Muscle layer of colon (tissue), 2 donors: Measurements from ENCODE around the gene SLC9A7.

Experiments used
- H3K27ac ChIP-seq: one replicate; pipeline ENCODE4 v1.7.0; 2013; ENCODE audit warnings: low read depth, mild to moderate bottlenecking, low read length, moderate library complexity
- H3K27me3 ChIP-seq, 2 donors: one replicate each; pipeline ENCODE4 v1.7.0; 2013; ENCODE audit warnings: low read length in 2 of 2, mild to moderate bottlenecking in 2 of 2; ENCODE audit not compliant: insufficient read depth in 2 of 2, control insufficient read depth in 1 of 2
- H3K36me3 ChIP-seq: one replicate; pipeline ENCODE4 v1.7.0; 2013; ENCODE audit warnings: mild to moderate bottlenecking, low read length; ENCODE audit not compliant: insufficient read depth
- H3K4me1 ChIP-seq: one replicate; pipeline ENCODE4 v1.7.0; 2013; ENCODE audit warnings: mild to moderate bottlenecking, low read length; ENCODE audit not compliant: insufficient read depth
- H3K4me3 ChIP-seq, 2 donors: one replicate each; pipeline ENCODE4 v1.7.0; 2013; ENCODE audit warnings: low read length in 2 of 2, low read depth in 1 of 2, mild to moderate bottlenecking in 1 of 2, moderate library complexity in 1 of 2
- H3K9ac ChIP-seq: one replicate; pipeline ENCODE4 v1.7.0; 2013; ENCODE audit warnings: low read length
- H3K9me3 ChIP-seq: one replicate; pipeline ENCODE4 v1.7.0; 2013; ENCODE audit warnings: mild to moderate bottlenecking, low read length
- donor health status: abdominal sarcoma.
- donor health status: Adenocarcinoma of cecum.

The SLC9A7 gene

DNA sequence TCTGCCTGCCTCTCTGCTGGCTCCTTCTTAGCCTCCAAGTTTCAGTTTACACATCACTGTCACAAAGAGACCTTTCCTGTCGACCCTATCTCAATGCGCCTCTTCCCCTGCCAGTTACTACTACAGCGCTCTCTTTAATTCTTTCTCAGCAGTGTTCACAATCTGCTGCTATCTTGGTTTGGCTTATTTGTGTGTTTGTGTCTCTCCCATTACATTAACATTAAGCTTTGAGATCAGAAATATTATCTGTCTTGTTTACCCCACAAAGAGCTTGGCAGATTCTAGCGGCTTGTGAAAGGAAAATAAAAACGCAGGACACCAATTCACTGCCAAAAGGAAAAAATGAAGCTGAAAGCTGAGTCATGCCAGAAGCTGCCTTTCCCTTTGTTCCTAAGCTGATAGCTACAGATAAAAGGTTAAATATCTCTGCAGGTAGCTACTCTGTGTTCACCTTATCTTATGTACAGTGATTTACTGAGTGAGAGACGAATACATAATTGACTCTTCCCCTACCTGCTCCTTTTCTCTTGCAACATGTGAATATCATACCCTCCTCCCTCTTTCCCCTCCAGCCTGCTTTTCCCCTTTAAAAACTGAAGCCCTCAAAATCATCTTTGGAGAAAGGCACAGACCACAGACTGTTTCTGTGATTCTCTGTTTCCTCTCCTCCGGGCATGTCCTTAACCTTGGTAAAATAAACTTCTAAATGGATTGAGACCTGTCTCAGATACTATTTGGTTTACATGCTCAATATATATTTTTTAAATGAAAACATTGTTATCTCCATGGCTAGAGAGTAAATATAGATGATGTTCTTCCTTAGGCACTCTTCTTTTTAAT, 19.3 kb upstream of the SLC9A7 start:
- no peak overlapping the region for H3K4me3 ChIP-seq
- no peaks in the 10 kb centered on the region for H3K4me1 ChIP-seq
- no peak overlapping the region for H3K27ac ChIP-seq
- H3K9me3 ChIP-seq, result no peaks in the 10 kb centered on the region
- H3K9ac ChIP-seq, result no peak overlapping the region
- H3K36me3 ChIP-seq, result no peaks in the 10 kb centered on the region
- peaks cover 6 to 7% of the 10 kb centered on the region in 2 donors for H3K27me3 ChIP-seq

DNA sequence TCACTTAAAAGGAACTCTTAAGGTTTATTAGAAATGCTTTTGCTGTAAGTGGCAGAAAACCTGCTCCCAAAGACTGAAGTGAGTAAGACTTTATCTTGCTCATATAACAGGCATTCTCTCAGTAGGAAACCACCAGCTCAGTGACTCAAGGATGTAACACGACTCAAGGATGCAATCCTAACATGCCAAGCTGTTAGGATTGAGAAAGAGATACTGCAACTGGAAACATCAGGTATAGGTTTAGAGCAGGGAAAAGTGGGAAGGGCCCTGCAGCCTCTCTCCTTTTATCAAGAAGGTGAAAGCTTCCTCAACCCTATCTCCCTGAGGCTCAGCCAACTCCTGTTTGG, 11.9 kb upstream of the SLC9A7 start:
- Histone ChIP-seq H3K4me3 (no peak overlapping the region), H3K4me1 (no peaks in the 10 kb centered on the region), H3K36me3 (no peaks in the 10 kb centered on the region), H3K27ac (no peak overlapping the region), H3K9me3 (no peaks in the 10 kb centered on the region), H3K9ac (no peak overlapping the region), H3K27me3 (no peaks in the 10 kb centered on the region)

DNA sequence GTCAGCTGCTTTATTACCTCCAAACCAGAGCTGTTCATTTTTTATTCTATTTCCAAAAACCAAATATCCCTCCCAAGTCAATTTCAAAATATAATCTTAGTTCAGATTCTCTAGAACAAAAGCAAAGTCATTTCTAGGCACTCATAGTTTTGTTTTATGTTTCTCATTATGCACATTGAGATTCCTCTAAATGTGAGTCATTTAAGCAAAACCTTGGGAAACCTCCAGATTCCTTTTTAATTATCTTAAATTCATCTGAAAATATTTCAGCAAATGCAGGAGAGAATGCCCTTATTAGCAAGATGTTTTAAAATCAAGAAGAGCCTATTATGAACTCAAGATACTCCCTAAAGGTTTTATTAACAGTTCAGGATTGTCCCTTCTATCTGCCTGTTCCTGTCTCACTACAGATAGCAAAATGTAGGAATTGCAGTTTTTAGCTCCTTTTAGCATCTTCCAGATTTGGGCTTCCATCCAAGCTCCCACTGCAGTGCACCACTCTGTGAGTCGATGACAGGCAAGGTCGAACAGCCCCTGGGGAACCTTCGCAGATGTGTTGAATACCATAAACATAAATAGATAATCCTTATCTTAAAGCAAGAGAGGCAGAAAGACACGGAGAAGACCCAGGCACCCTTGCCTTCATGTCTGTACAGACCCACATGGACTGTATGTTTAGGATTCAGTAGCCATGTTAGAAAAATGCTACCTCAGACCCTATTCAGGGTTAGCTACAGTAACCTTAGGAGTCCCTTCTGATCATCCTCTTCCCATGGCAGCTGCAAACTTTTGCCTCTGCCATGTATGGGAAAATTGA, 11.3 kb upstream of the SLC9A7 start:
- Histone ChIP-seq H3K4me1 (no peaks in the 10 kb centered on the region), H3K9ac (no peak overlapping the region), H3K9me3 (no peaks in the 10 kb centered on the region), H3K36me3 (no peaks in the 10 kb centered on the region), H3K27me3 (no peaks in the 10 kb centered on the region), H3K27ac (no peak overlapping the region), H3K4me3 (no peak overlapping the region)

DNA sequence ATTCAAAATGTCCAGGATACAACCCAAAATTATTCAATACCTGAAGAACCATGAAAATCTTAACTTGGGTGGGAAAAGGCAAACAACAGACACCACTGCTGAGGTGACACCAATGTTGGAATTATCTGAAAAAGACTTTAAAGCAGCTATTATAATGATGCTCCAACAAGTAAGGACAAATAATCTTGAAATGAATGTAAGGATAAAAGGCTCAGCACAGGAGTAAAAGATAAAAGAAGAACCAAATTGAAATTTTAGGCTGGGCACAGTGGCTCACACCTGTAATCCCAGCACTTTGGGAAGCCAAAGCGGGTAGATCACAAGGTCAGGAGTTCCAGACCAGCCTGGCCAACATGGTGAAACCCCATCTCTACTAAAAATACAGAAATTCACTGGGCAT, 4.0 kb upstream of the SLC9A7 start:
- Histone ChIP-seq H3K27ac (no peak overlapping the region), H3K4me3 (no peak overlapping the region), H3K27me3 (no peaks in the 10 kb centered on the region), H3K4me1 (peaks cover 6% of the 10 kb centered on the region), H3K36me3 (no peaks in the 10 kb centered on the region), H3K9ac (no peak overlapping the region), H3K9me3 (no peaks in the 10 kb centered on the region)

DNA sequence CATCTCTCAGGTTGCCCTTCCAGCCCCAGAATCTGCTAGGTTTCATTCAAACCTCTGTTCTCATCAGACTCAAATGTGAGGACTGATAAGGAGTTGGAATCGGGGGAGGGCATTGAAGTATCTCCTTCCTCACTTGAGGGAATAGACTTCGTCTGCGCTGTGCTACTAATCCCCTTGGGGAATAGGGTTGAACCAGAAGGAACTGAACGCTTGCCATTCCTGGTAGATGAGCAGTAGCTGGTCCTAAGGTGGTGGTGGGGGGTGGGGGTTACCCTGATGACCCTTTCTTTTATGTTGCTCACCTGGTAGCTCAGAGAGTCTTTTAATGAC, 692 bp upstream of the SLC9A7 start:
- Histone ChIP-seq H3K27ac (no peak overlapping the region), H3K4me1 (peaks cover 6% of the 10 kb centered on the region), H3K4me3 (peak overlapping the region in 1 of 2 donors; percentile 46), H3K9me3 (no peaks in the 10 kb centered on the region), H3K36me3 (no peaks in the 10 kb centered on the region), H3K27me3 (no peaks in the 10 kb centered on the region), H3K9ac (no peak overlapping the region)

DNA sequence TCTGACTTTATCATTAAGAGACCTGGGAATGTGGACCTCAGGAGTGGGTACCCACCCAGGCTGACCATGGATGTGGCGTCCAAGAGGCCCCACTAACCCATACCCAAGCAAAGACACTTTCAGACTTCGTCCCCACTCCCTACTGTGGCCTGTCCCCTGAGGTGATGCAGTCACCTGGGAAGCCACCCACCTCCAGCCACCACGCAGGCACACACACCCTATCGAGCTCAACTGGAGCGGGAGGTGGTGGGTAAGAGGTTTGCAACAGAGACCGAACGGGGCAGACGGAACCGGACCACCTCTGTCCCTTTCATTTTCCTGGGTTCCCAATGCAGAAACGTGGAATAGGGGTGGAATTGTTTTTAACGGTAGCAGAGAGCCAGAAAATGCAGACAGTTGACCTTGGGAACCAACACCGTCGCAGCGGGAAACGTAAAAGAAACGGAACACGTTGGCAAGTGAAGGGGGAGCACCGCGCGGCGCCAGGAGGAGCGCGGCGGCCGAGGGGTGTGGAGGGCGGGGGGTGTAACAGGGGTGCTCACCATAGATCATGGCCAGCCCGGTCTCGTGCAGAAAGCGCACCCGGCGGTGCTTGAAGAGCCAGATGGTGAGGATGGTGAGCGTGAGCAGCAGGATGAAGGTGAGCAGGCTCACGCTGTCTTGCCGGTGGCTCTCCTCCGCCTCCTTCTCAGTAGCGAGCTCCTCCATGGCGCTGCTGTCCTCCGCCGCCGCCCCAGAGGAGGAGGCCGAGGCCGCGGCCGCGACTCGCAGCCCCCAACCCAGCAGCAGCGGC, 559 bp downstream of the SLC9A7 start:
- peaks cover 6% of the 10 kb centered on the region for H3K4me1 ChIP-seq
- no peaks in the 10 kb centered on the region for H3K9me3 ChIP-seq
- no peak overlapping the region for H3K9ac ChIP-seq
- no peak overlapping the region for H3K27ac ChIP-seq
- peak overlapping the region; percentile 20 to 27 for H3K4me3 ChIP-seq
- H3K36me3 ChIP-seq, result no peaks in the 10 kb centered on the region
- no peaks in the 10 kb centered on the region for H3K27me3 ChIP-seq

DNA sequence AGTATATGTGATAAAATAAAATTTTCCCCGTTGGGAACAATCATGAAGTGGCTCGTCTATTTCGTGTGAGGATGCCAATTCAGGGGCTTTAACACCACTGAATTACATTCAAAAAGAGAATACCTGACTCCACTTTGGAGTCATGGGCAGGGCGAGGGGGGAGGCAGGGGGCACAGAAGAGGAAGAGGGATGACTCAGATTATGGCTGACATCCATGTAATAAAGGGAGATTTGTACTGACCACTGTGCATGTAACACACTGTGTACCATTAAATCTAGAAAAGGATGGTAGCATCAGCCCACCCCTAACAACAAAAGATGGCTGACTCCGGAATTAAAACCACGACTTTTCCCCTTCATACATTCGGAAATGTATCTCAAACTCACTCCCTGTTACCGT, 1.3 kb downstream of the SLC9A7 start:
- no peak overlapping the region for H3K9ac ChIP-seq

DNA sequence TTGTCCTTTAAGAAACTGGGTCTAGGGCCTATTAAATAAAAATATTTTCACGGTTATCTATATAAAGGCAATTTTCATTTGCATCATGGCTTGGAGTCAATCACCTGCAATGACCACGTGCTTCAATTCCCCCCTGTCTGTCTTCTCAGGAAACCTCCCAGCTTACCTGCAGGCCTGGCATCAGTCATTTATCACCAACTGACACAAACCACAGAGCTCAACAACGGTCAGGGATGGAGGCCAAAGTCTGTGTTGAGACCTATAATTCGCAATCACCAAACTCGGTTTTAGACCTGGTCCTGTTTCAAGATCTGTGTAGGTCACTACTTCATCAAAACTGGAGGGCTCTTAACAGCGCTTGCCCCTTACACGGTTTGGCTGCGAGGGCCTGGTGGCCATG, 1.9 kb downstream of the SLC9A7 start:
- H3K27ac ChIP-seq, result no peak overlapping the region
- no peaks in the 10 kb centered on the region for H3K36me3 ChIP-seq
- H3K9me3 ChIP-seq, result no peaks in the 10 kb centered on the region
- H3K27me3 ChIP-seq, result no peaks in the 10 kb centered on the region
- no peak overlapping the region for H3K4me3 ChIP-seq
- peaks cover 6% of the 10 kb centered on the region for H3K4me1 ChIP-seq
- no peak overlapping the region for H3K9ac ChIP-seq

More for the DNA sequence above, 1.3 kb downstream of the SLC9A7 start:
- H3K27me3 ChIP-seq, result no peaks in the 10 kb centered on the region
- H3K36me3 ChIP-seq, result no peaks in the 10 kb centered on the region
- H3K4me1 ChIP-seq, result peaks cover 6% of the 10 kb centered on the region
- peak overlapping the region in 1 of 2 donors; percentile 27 for H3K4me3 ChIP-seq
- no peaks in the 10 kb centered on the region for H3K9me3 ChIP-seq
- H3K27ac ChIP-seq, result no peak overlapping the region

DNA sequence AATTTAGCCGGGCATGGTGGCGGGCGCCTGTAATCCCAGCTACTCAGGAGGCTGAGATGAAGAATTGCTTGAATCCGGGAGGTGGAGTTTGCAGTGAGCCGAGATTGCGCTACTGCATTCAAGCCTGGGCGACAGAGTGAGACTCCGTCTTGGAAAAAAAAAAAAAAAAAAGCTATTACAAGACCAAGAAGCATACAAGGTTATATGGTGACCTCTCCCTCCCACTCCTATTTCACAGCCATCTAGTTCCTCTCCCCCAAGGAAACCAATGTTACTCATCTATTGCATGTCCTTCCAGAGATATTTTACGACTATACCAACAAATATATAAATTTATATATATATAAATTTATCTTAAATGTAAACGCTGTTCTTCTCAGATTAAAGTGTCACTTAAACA, 3.2 kb downstream of the SLC9A7 start:
- H3K4me3 ChIP-seq, result no peak overlapping the region
- no peaks in the 10 kb centered on the region for H3K27me3 ChIP-seq
- H3K4me1 ChIP-seq, result peaks cover 6% of the 10 kb centered on the region
- H3K9me3 ChIP-seq, result no peaks in the 10 kb centered on the region
- H3K27ac ChIP-seq, result no peak overlapping the region
- H3K9ac ChIP-seq, result no peak overlapping the region
- no peaks in the 10 kb centered on the region for H3K36me3 ChIP-seq

DNA sequence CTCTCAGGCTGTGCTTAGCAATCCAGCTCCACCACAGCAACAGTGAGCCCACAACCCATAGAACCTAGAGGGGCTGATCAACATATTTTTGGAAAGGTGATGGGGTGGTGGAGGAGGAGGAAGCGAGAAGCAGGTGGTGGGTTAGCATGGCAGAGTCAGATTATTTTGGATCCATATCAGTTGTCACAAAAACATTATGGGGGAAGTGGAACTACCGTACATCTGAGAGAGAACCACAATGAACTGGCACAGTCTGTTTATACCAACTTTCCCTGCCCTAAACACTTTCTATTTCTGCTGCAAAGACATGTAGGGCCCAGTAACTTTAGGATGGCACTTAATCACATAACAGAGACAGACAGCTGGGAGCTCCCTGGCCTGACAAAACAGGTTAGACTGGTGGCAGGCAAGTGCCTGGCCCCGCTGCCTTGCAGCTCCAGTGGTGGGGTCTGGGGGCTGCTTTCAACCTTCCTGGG, 4.3 kb downstream of the SLC9A7 start:
- Histone ChIP-seq H3K9ac (no peak overlapping the region), H3K36me3 (no peaks in the 10 kb centered on the region), H3K4me1 (peaks cover 3% of the 10 kb centered on the region), H3K9me3 (no peaks in the 10 kb centered on the region), H3K27me3 (no peaks in the 10 kb centered on the region), H3K4me3 (no peak overlapping the region), H3K27ac (no peak overlapping the region)

DNA sequence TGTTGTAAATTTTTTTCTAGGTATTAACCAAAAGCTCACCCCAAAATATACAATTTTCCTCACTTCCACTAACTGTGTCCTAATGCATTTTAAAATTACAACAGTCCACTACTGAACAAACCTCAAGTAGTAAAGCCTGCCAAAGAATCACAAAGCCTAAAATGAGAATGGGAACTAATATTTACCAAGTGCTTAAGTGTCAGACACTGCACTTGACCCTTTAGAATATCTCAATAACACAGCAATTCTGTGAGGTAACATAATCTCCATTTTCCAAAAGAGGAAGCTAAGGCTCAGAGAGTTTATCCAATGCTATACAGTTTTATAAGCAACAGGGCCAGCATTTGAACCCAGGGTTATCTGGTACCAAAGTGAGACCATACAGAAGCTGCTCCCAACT, 4.9 kb downstream of the SLC9A7 start:
- Histone ChIP-seq H3K4me1 (no peaks in the 10 kb centered on the region), H3K27ac (no peak overlapping the region)

More for the DNA sequence above, 4.9 kb downstream of the SLC9A7 start:
- Histone ChIP-seq H3K9me3 (no peaks in the 10 kb centered on the region), H3K9ac (no peak overlapping the region), H3K36me3 (no peaks in the 10 kb centered on the region), H3K27me3 (no peaks in the 10 kb centered on the region), H3K4me3 (no peak overlapping the region)
